SKM-1 (cell line): ENCODE data around the gene RASIP1.
"Not testable (repeated sequence)": the region's sequence is repeated elsewhere in the genome, so short reads cannot be mapped to it uniquely, and the experiment has no call there.

Experiments
- DNase-seq: peaks from one replicate; lab custom pipeline; 2025; ENCODE audit not compliant: unreplicated experiment; lab: John Stamatoyannopoulos, UW

The RASIP1 gene

GRCh38 chr19:48713041-48713863 lies 27.2 kb downstream of the RASIP1 start:
- DNase-seq = no peak

GRCh38 chr19:48711106-48711662 lies 29.2 kb downstream of the RASIP1 start:
- no peak for DNase-seq

DNA sequence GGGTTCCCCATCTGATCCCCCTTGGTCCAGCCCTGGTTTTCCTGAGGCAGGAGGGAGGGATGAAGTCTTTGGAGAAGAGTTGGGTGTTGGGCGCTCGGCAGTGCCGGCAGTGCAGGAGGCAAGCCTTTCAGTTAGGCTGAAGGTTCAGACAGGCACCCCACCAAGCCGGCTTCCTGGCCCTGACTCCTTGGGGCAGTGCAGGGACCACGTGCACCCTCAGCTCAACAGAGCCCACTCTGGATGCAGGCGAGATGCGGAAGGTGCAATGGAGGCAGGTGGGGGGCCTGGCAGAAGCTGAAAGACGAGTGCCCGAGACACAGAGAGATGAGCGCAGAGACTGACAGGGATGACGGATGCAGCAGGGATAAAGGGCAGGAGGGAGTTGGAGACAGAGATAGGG lies 31.9 kb downstream of the RASIP1 start:
- DNase-seq = no peak

- DNase-seq = no peak
Observed at GRCh38 chr19:48705431-48705830, 35.0 kb downstream of the RASIP1 start.

DNA sequence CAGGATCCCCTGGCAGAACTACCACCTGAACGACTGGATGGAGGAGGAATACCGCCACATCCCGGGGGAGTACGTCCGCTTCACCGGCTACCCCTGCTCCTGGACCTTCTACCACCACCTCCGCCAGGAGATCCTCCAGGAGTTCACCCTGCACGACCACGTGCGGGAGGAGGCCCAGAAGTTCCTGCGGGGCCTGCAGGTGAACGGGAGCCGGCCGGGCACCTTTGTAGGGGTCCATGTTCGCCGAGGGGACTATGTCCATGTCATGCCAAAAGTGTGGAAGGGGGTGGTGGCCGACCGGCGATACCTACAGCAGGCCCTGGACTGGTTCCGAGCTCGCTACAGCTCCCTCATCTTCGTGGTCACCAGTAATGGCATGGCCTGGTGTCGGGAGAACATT lies 37.1 kb downstream of the RASIP1 start:
- no peak for DNase-seq

DNA sequence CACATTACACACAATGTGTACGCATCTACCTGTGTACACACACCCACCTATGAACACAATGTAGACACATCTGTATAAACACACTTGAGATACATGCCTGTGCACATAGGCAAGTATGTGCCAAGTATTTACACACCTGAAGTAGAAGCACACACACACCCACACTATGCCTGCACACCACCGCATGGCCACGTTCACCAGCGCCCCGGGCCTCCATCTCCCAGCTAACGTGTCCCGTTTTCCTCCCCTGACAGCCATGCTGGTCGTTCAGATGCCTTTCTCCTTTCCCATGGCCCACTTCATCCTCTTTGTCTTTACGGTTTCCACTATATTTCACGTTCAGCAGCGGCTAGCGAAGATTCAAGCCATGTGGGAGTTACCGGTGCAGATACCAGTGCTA lies 37.7 kb downstream of the RASIP1 start:
- no peak for DNase-seq

GRCh38 chr19:48698046-48698445 lies 42.4 kb downstream of the RASIP1 start:
- peak; percentile 7 for DNase-seq

DNA sequence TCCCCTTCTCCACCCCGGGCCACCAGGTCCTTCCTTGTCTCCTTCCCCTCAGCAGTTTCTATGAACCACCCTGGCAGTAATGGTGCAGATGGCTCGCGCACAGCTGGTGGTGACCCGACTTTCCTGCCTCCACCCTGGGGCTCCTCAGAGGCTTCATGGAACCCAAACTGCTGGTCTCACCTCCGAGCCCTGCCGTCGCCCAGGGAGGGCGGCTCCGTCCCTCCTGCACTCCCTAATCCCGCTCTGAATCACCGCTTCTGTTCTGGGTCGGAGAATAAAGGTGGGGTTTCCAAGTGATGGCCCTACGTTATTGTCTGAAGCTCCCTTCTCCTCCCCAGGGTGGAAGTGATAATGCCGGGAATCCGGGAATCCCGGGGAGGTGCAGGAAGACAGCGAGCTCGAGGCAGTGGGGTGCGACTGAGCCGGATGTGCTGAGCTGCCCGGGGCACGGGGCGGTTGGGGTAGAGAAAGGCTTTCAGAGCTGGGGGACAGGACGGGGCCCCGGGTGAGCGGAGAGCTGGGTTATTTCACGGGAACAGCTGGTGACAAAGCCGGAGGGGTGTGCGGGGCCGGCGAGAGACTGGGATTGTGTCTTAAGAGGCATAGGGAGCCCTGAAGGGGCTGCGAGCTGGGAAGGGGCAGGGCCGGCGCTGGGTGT lies 43.9 kb downstream of the RASIP1 start:
- DNase-seq = no peak

- DNase-seq = no peak
Observed at GRCh38 chr19:48695743-48696352, 44.6 kb downstream of the RASIP1 start, which contains the start of gene FUT2. Gene FUT2, plus strand, starts transcription at chr19:48695971. Its CDS starts 6,986 bp downstream, at chr19:48702957.

DNA sequence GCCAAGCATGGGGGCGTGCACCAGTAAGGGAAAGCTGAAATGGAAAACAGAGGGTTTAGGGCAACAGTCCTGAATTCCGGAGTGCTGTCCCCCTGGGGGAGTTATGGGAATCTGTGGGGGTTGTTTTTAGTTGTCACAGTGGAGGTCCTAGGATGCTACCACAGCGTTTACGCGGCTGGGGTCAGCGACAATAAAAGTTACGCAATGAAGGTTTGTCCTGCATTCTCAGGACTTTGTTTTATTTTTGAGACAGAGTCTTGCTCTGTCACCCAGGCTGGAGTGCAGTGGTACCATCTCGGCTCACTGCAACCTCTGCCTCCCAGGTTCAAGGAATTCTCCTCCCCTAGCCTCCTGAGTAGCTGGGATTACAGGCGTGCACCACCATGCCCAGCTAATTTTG lies 46.8 kb downstream of the RASIP1 start:
- not testable (repeated sequence) for DNase-seq

GRCh38 chr19:48689449-48689848 lies 51.0 kb downstream of the RASIP1 start:
- no peak for DNase-seq

DNA sequence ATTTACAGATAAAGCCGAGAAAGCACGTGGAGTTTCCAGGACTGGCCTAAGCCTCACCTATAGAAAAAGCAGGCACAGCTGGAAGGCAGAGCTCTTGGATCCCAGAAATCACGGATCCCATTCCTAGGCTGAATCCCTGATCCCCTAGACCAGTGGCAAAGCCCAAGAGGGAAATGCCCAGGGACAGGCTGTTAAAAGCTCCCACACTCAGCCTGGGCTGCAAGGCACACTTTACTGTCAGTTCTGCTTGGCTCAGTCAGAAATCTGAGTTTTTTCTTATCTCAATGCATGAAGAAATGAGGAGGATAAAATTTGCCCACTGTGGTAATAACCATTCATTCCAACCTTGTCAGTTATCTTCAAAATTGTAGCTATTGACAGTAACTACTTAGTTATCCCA lies 52.6 kb downstream of the RASIP1 start:
- DNase-seq = no peak

- DNase-seq = not testable (repeated sequence)
Observed at GRCh38 chr19:48686637-48687036, 53.8 kb downstream of the RASIP1 start.

DNA sequence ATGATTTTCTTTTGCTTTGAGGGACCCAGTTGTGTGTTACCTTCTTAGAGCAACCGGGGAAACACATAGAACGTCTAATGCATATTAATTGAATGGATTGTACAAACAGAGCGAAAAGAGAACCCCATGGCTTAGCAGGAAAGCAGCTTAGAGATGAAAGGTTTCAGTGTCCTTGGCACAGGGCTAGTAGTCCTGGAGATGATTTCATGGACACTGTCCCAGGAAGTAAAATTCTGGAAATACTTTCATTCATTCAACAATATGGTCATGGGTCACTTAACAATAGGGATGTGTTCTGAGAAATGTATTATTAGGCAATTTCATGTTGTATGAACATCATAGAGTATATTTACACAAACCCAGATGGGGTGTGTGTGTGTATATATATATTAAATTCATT lies 54.3 kb downstream of the RASIP1 start:
- no peak for DNase-seq

- no peak for DNase-seq
Observed at GRCh38 chr19:48685583-48685982, 54.8 kb downstream of the RASIP1 start.

GRCh38 chr19:48683349-48683748 lies 57.1 kb downstream of the RASIP1 start:
- DNase-seq = no peak

- DNase-seq = no peak
Observed at GRCh38 chr19:48681127-48681470, 59.3 kb downstream of the RASIP1 start.

- no peak for DNase-seq
Observed at GRCh38 chr19:48680436-48681126, 59.8 kb downstream of the RASIP1 start.

DNA sequence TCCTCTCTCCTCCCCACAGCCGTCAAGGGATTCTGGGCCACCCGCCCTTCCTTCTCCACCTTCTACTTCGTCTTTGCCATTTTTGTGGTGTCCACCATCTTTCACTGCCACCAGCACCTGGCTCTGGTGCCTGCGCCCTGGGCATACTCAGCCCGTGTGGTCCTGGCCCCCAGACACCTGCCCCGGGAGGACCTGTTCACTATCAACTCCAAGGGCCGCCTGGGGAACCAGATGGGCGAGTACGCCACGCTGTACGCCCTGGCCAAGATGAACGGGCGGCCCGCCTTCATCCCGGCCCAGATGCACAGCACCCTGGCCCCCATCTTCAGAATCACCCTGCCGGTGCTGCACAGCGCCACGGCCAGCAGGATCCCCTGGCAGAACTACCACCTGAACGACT lies 60.4 kb downstream of the RASIP1 start:
- not testable (repeated sequence) for DNase-seq

DNA sequence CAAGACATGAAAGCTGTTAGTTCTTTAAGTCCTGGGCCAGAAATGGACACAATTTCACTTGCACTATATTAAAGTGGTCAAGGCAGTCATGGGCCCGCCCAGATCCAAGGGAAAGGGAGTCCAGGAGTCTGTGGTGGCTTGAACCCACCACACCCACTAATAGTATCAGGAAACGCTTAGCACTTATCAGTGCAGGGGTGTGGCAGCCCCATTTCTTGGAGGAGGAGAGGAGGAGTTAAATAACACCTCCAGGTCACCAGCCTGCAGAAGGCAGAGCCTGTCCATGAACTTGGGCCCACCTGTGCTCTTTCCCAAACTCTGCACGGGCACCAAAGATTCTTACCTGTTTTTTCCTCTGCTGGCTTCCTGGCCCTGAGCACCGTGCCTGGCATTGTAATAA lies 62.2 kb downstream of the RASIP1 start:
- DNase-seq = no peak

DNA sequence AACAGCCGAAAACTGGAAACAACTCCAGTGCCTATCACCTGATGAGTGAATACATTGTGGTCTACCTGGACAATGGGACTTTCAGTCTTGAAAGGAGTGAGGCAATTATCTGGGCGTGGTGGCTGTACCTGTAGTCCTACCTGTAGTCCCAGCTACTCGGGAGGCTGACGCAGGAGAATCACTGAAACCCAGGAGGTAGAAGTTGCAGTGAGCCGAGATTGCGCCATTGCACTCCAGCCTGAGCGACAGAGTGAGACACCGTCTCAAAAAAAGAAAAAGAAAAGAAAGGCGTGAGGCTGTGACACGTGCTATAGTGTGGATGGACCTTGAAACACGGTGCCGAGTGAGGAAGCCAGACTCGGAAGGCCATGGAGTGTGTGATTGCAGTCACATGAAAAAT lies 63.5 kb downstream of the RASIP1 start:
- DNase-seq = no peak
